Measurements from ENCODE around the gene SIX2.

Gene SIX2

GRCh38 chr2:45000921-45001868, 8.1 kb downstream of the SIX2 start:
- ChIA-PET POLR2A (no interaction called here), CTCF (interaction anchor here (1.3 to 8.0 kb wide), 2 partner anchors 13 to 18 kb away, joined by 3 to 39 read pairs; no protein-coding TSS in a partner anchor)
- no peak for TF ChIP-seq CTCF (IDR thresholded peaks at IDR 0.05; ENCODE audit: insufficient read depth, low read length, missing control alignments)
- no peak for DNase-seq (ENCODE audit: low read depth, low spot score)
- H3K4me3 ChIP-seq (ENCODE audit: low read depth, low read length) = peak overlapping the region; percentile 38

- POLR2A ChIA-PET = no interaction called here
- no peak for TF ChIP-seq CTCF (IDR thresholded peaks at IDR 0.05; ENCODE audit: insufficient read depth, low read length, missing control alignments)
- CTCF ChIA-PET = interaction anchor here (1.0 to 8.0 kb wide), 2 partner anchors 13 to 18 kb away, joined by 3 to 39 read pairs; no protein-coding TSS in a partner anchor
- no peak overlapping the region for H3K4me3 ChIP-seq (ENCODE audit: low read depth, low read length)
- no peak for DNase-seq (ENCODE audit: low read depth, low spot score)
Observed at GRCh38 chr2:45000341-45000901, 8.8 kb downstream of the SIX2 start.

GRCh38 chr2:44999540-44999939, 9.7 kb downstream of the SIX2 start:
- no peak overlapping the region for H3K4me3 ChIP-seq (ENCODE audit: low read depth, low read length)
- no peak for TF ChIP-seq CTCF (IDR thresholded peaks at IDR 0.05; ENCODE audit: insufficient read depth, low read length, missing control alignments)
- DNase-seq (ENCODE audit: low read depth, low spot score) = no peak
- ChIA-PET CTCF (interaction anchor here (1.0 to 8.0 kb wide), 3 partner anchors 14 to 495 kb away, joined by 3 to 39 read pairs (median 4); no protein-coding TSS in a partner anchor), POLR2A (no interaction called here)

- POLR2A ChIA-PET = no interaction called here
- DNase-seq (ENCODE audit: low read depth, low spot score) = no peak
- CTCF ChIA-PET = interaction anchor here (0.7 to 8.0 kb wide), 3 partner anchors 15 to 33 kb away, joined by 3 to 39 read pairs (median 9); no protein-coding TSS in a partner anchor
- no peak overlapping the region for H3K4me3 ChIP-seq (ENCODE audit: low read depth, low read length)
- TF ChIP-seq CTCF (IDR thresholded peaks at IDR 0.05; ENCODE audit: insufficient read depth, low read length, missing control alignments) = no peak
Observed at GRCh38 chr2:44997963-44998362, 11.3 kb downstream of the SIX2 start.

GRCh38 chr2:44996356-44996755, 12.9 kb downstream of the SIX2 start:
- ChIA-PET CTCF (interaction anchor here (0.7 to 8.0 kb wide), 2 partner anchors 13 to 498 kb away, joined by 6 to 39 read pairs; no protein-coding TSS in a partner anchor), POLR2A (interaction anchor here (0.6 kb wide), 1 partner anchor 123 kb away, joined by 3 read pairs; no protein-coding TSS in a partner anchor)
- no peak for TF ChIP-seq CTCF (IDR thresholded peaks at IDR 0.05; ENCODE audit: insufficient read depth, low read length, missing control alignments)
- DNase-seq (ENCODE audit: low read depth, low spot score) = no peak
- H3K4me3 ChIP-seq (ENCODE audit: low read depth, low read length) = no peak overlapping the region

- ChIA-PET POLR2A (no interaction called here), CTCF (no interaction called here)
- TF ChIP-seq CTCF (IDR thresholded peaks at IDR 0.05; ENCODE audit: insufficient read depth, low read length, missing control alignments) = no peak
- DNase-seq (ENCODE audit: low read depth, low spot score) = no peak
- no peak overlapping the region for H3K4me3 ChIP-seq (ENCODE audit: low read depth, low read length)
Observed at GRCh38 chr2:44994377-44994776, 14.9 kb downstream of the SIX2 start.
